K562 treated with DMSO at 1 percent for 48 hours (cell line): Measurements from ENCODE around the gene CLEC7A. TPM values are rescaled to one million over a fixed set of nuclear protein-coding genes. Genes with fewer than 3 reads are reported as not detected.

Experiments
- total RNA-seq: library from RNA; unstranded; fragments of 300-600 nt; gene quantifications from 2 replicates; pipeline ENCODE4 v1.2.3, GENCODE V29; 2022; ENCODE audit warnings: low replicate concordance; ENCODE audit errors: extremely low read depth

CLEC7A gene
- not detected in 2 replicates for total RNA-seq

DNA sequence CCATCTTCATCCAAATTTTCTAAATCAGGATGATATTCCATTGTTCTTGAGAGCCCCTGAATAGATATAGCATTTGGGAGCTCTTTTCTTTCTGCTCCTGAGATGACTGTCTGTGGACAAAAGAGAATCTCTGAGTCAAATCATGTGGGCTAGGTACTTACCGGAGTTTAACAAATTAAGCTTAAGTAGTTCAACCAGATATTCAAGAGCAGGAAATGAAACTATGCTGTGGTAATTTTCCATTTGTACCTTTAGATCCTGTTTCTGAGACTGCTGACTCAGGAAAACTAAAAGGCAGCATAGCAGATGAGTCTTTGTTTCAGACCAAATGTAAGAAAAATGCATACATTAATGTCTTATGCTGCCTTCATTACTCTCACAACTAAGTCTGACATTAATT is at the start of gene CLEC7A:
Gene CLEC7A, minus strand, starts transcription at position 158 of the 400 bp plus-strand sequence. Its CDS starts 117 bp downstream, at position 41.

DNA sequence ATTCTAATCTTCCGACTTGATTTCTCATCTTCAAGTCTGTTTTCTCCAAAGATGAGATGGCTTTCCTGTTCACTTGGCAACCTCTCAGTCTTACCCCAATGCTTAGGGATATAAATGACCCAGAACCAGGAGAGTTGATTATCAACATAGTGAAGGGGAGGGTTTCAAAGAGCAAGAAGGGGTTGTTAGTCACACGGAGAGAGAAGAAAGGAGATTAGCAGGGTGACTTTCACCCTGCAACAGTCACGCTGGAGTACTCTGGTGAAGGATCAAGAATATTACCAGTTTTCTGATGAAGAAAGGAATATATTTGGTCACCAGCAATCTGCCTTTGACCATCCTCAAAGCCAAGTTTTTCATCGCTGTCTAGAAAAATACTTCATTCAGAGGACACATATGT is 48.8 kb upstream of the CLEC7A start, which contains the start of gene TMEM52B:
Gene TMEM52B, plus strand, starts transcription at position 212 of the 400 bp plus-strand sequence. CDS start 543 bp downstream, outside the sequence.

GRCh38 chr12:10171973-10172728 is 42.2 kb upstream of the CLEC7A start, which contains the start of gene OLR1:
Gene OLR1, minus strand, starts transcription at chr12:10172132. Its CDS starts 55 bp downstream, at chr12:10172077.

GRCh38 chr12:10098791-10099190 is 31.2 kb downstream of the CLEC7A start, which contains the start of gene CLEC1A:
Gene CLEC1A, minus strand, starts transcription at chr12:10098985. Its CDS starts 63 bp downstream, at chr12:10098922.

Other genes starting within 250 kb of the CLEC7A start
- not detected in 2 replicates for gene KLRF2, start 248.7 kb downstream of the CLEC7A start, total RNA-seq
- not detected in 2 replicates for gene CLEC2A, start 197.8 kb downstream of the CLEC7A start, total RNA-seq
- gene CLEC12A, start 158.8 kb downstream of the CLEC7A start, total RNA-seq: not detected in 2 replicates
- gene CLEC1B, start 131.1 kb downstream of the CLEC7A start, total RNA-seq: not detected in 2 replicates
- gene CLEC12B, start 119.6 kb downstream of the CLEC7A start, total RNA-seq: not detected in 2 replicates
- gene CLEC9A, start 99.5 kb downstream of the CLEC7A start, total RNA-seq: not detected in 2 replicates
- gene CLEC1A, start 31.2 kb downstream of the CLEC7A start, total RNA-seq: not detected in 2 replicates
- gene OLR1, start 41.9 kb upstream of the CLEC7A start, total RNA-seq: not detected in 2 replicates
- gene TMEM52B, start 48.8 kb upstream of the CLEC7A start, total RNA-seq: not detected in 2 replicates
- not detected in 2 replicates for gene GABARAPL1, start 82.7 kb upstream of the CLEC7A start, total RNA-seq
- gene KLRD1, start 177.7 kb upstream of the CLEC7A start, total RNA-seq: not detected in 2 replicates